OCI-LY7 (cell line): Measurements from ENCODE around the gene SLC49A4. TPM values are rescaled to one million over a fixed set of nuclear protein-coding genes. Genes with fewer than 3 reads are reported as not detected.

ENCODE experiments used
- BruUV-seq: library from RNA; stranded (reverse); fragments of 400-500 nt; replicated peaks from 2 replicates; lab custom pipeline; 2021; lab: Mats Ljungman, UMichigan
- CTCF ChIA-PET: fragments of 300-600 bp; sonication (Branson Sonifier 250); formaldehyde crosslinking; loops from one replicate; lab custom pipeline; 2022; ENCODE audit warnings: antibody characterized with exemption; ENCODE audit not compliant: unreplicated experiment; lab: Charles Lee
- POLR2A ChIA-PET: fragments of 300-600 bp; sonication (Branson Sonifier 250); formaldehyde crosslinking; loops from one replicate; lab custom pipeline; 2022; ENCODE audit warnings: antibody characterized with exemption; lab: Charles Lee
- DNase-seq: peaks from one replicate; pipeline ENCODE4 v3.0.0-alpha.2; 2015; ENCODE audit warnings: low spot score
- H2AFZ ChIP-seq: fragments of 200-600 bp; sonication (generic), shearing (Covaris generic); 2 replicates; pipeline ENCODE4 v1.6.1; 2014; ENCODE audit warnings: mild to moderate bottlenecking, antibody characterized with exemption, low read length, moderate library complexity
- H3K27ac ChIP-seq: fragments of 200-600 bp; sonication (generic); 2 replicates; pipeline ENCODE4 v1.5.1; 2014; ENCODE audit warnings: mixed run types, low read depth, mild to moderate bottlenecking, moderate library complexity, low read length, inconsistent platforms; ENCODE audit not compliant: poor library complexity, severe bottlenecking
- H3K36me3 ChIP-seq: fragments of 200-600 bp; sonication (generic); 2 replicates; pipeline ENCODE4 v1.6.1; 2014; ENCODE audit warnings: mild to moderate bottlenecking, antibody characterized with exemption, low read length, moderate library complexity, mixed read lengths; ENCODE audit not compliant: insufficient read depth
- H3K4me1 ChIP-seq: fragments of 200-600 bp; sonication (generic); 2 replicates; pipeline ENCODE4 v1.5.1; 2014; ENCODE audit warnings: mild to moderate bottlenecking, low read length; ENCODE audit not compliant: insufficient read depth, poor library complexity, severe bottlenecking
- H3K4me2 ChIP-seq: fragments of 200-600 bp; sonication (generic); 2 replicates; pipeline ENCODE4 v1.6.1; 2014; ENCODE audit warnings: mild to moderate bottlenecking, low read length
- H3K4me3 ChIP-seq: fragments of 200-600 bp; sonication (generic); 2 replicates; pipeline ENCODE4 v1.5.1; 2014; ENCODE audit warnings: mild to moderate bottlenecking, low read depth, low read length; ENCODE audit not compliant: poor library complexity, severe bottlenecking
- H3K79me2 ChIP-seq: fragments of 200-600 bp; sonication (generic); 2 replicates; pipeline ENCODE4 v1.6.1; 2016; ENCODE audit warnings: low read depth, mild to moderate bottlenecking, low read length, moderate library complexity, mixed read lengths; ENCODE audit not compliant: insufficient read depth
- H3K9me2 ChIP-seq: fragments of 200-600 bp; sonication (generic); 2 replicates; pipeline ENCODE4 v1.6.1; 2016; ENCODE audit warnings: mild to moderate bottlenecking, low read length, mixed read lengths; ENCODE audit not compliant: insufficient read depth
- H3K9me3 ChIP-seq: fragments of 200-600 bp; sonication (generic); 2 replicates; pipeline ENCODE4 v1.6.1; 2014; ENCODE audit warnings: mild to moderate bottlenecking, mixed run types, low read length, mixed read lengths
- H4K20me1 ChIP-seq: fragments of 200-600 bp; sonication (generic); 2 replicates; pipeline ENCODE4 v1.6.1; 2014; ENCODE audit warnings: mild to moderate bottlenecking, antibody characterized with exemption, low read length, moderate library complexity, mixed read lengths; ENCODE audit not compliant: insufficient read depth
- CTCF ChIP-seq: fragments of 200-600 bp; sonication (generic); conservative IDR thresholded peaks from 2 replicates; pipeline ENCODE4 v1.5.1; 2014; ENCODE audit warnings: mild to moderate bottlenecking, antibody characterized with exemption, low read length, moderate library complexity, mixed read lengths
- EZH2phosphoT487 ChIP-seq: fragments of 200-600 bp; sonication (generic); IDR thresholded peaks from 2 replicates; pipeline ENCODE4 v1.6.1; 2018; ENCODE audit warnings: low read depth, borderline replicate concordance, mild to moderate bottlenecking, mixed run types, antibody characterized with exemption, low read length, moderate library complexity, mixed read lengths
- intact Hi-C: fragments of 100-400 bp; cut with micrococcal nuclease; formaldehyde crosslinking; loops from one replicate; pipeline ENCODE4 v1.10.0; 2022; ENCODE audit not compliant: unreplicated experiment
- total RNA-seq, 2 experiments: library from RNA; depleted of rRNA in 1 of 2; stranded (reverse); fragments of >200 nt in 1 of 2; shearing (Covaris generic) in 1 of 2; gene quantifications; 2 replicates each; pipeline ENCODE4 v1.2.3, GENCODE V29; 2014 to 2022

The SLC49A4 gene
- total RNA-seq, 2 experiments from 2014 or later, result 2.8 to 3.3 TPM

GRCh38 chr3:122893282-122893681, 98.4 kb downstream of the SLC49A4 start:
- H3K36me3 ChIP-seq, result no peaks in the 10 kb centered on the region
- H3K4me2 ChIP-seq, result no peak overlapping the region
- POLR2A ChIA-PET, result interaction anchor here (2.3 kb wide), 1 partner anchor 10 kb away, joined by 5 read pairs; no protein-coding TSS in a partner anchor
- CTCF ChIA-PET, result no interaction called here
- no peaks in the 10 kb centered on the region for H3K9me2 ChIP-seq
- no peak overlapping the region for H2AFZ ChIP-seq
- no peak for TF ChIP-seq CTCF
- TF ChIP-seq EZH2phosphoT487, result no peak
- no peaks in the 10 kb centered on the region for H3K9me3 ChIP-seq
- H3K4me1 ChIP-seq, result no peaks in the 10 kb centered on the region
- H3K27ac ChIP-seq, result no peak overlapping the region
- H3K79me2 ChIP-seq, result no peaks in the 10 kb centered on the region
- no peak for DNase-seq
- BruUV-seq, result no TSS peak
- intact Hi-C loops, result no loop called here
- no peak overlapping the region for H3K4me3 ChIP-seq
- no peaks in the 10 kb centered on the region for H4K20me1 ChIP-seq

- POLR2A ChIA-PET, result interaction anchor here (2.3 kb wide), 1 partner anchor 11 kb away, joined by 5 read pairs; no protein-coding TSS in a partner anchor
- Histone ChIP-seq H3K9me3 (no peaks in the 10 kb centered on the region), H3K36me3 (no peaks in the 10 kb centered on the region), H4K20me1 (no peaks in the 10 kb centered on the region), H3K9me2 (no peaks in the 10 kb centered on the region), H3K4me1 (no peaks in the 10 kb centered on the region), H3K27ac (no peak overlapping the region), H2AFZ (no peak overlapping the region), H3K79me2 (no peaks in the 10 kb centered on the region), H3K4me2 (no peak overlapping the region), H3K4me3 (no peak overlapping the region)
- CTCF ChIA-PET, result no interaction called here
- intact Hi-C loops, result no loop called here
- no TSS peak for BruUV-seq
- DNase-seq, result no peak
- TF ChIP-seq CTCF, result no peak
- no peak for TF ChIP-seq EZH2phosphoT487
Observed at GRCh38 chr3:122893754-122894668, 99.1 kb downstream of the SLC49A4 start.

- no peaks in the 10 kb centered on the region for H3K36me3 ChIP-seq
- no peak overlapping the region for H3K27ac ChIP-seq
- H4K20me1 ChIP-seq, result no peaks in the 10 kb centered on the region
- ChIA-PET POLR2A (no interaction called here), CTCF (no interaction called here)
- no peak for DNase-seq
- H3K4me2 ChIP-seq, result no peak overlapping the region
- H3K9me2 ChIP-seq, result no peaks in the 10 kb centered on the region
- TF ChIP-seq EZH2phosphoT487, result no peak
- TF ChIP-seq CTCF, result no peak
- H2AFZ ChIP-seq, result no peak overlapping the region
- no peaks in the 10 kb centered on the region for H3K4me1 ChIP-seq
- H3K9me3 ChIP-seq, result no peaks in the 10 kb centered on the region
- H3K79me2 ChIP-seq, result no peaks in the 10 kb centered on the region
- BruUV-seq, result no TSS peak
- no peak overlapping the region for H3K4me3 ChIP-seq
- intact Hi-C loops, result no loop called here
Observed at GRCh38 chr3:122898298-122898697, 103.4 kb downstream of the SLC49A4 start.
